ENCODE data around the gene CIP2A. TPM values are rescaled to one million over a fixed set of nuclear protein-coding genes. Genes with fewer than 3 reads are reported as not detected.
"Not testable (repeated sequence)": the region's sequence is repeated elsewhere in the genome, so short reads cannot be mapped to it uniquely, and the experiment has no call there.

CIP2A gene
- 10 to 100 TPM in 1 of 4 donors, 1 to 10 TPM in 3; 1.5 to 11.5 (median 7.2) TPM for total RNA-seq

DNA sequence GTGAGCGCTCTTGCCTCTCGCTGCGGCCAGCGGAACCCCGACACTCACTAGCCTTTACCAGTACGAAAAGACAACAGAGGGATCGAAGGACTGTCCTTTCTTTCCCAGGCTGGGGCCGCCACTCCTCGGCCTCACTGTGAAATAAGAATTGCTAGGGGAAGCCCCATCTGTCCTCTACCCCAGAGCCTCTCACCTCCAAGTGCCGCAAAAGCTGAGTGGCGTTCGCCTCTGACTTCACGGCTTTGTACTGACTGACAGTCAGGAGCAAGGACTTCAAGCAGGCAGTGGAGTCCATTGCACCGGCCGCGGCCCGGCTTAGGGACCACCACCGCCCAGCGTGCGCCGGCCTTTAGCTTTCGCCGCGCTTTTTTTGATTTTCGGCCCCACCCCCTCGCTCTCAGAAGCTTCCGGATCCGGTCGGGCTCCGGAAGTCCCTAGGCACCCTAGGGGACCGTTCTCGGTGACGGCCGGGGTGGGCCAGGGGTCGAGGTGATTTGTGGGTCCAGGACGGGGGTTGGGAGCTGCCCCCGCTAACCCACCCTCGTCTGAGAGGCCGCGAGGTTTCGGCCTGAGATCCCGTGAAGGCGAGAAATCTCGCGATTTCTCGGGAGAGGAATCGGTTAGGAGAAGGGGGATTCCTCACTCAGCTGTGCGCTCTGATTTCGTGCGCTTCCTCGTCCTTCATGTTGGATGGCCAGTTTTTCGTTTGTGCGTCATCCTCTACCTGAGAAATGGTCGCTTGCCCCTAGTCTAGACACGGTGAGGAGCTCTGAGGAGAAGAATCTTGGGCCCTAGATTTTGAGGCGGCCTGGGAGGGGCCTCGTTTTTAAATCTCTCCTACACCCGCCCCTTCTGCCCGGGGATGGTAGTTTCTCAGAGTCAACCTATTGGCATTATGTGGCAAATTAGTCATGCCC is at the start of gene CIP2A, which contains the start of gene DZIP3:
Gene CIP2A, minus strand, starts transcription at position 358 of the 917 bp plus-strand sequence. Its CDS starts 63 bp downstream, at position 295.
Gene DZIP3, plus strand, starts transcription at position 642 of the 917 bp plus-strand sequence. CDS start 15,685 bp downstream, outside the sequence.
- Histone ChIP-seq H3K27ac (peak within 1 kb of the TSS; percentile 93 to 96 (median 95)), H3K9me3 (no peaks in the 10 kb centered on the region), H3K4me3 (peak within 1 kb of the TSS; percentile 48 to 90 (median 76)), H3K4me1 (peaks cover 0 to 28% (median 7%) of the 10 kb centered on the region in 3 donors), H3K36me3 (no peaks in the 10 kb centered on the region), H3K27me3 (no peaks in the 10 kb centered on the region)
- peak; percentile 31 for DNase-seq
- TF ChIP-seq, protein P1, sequence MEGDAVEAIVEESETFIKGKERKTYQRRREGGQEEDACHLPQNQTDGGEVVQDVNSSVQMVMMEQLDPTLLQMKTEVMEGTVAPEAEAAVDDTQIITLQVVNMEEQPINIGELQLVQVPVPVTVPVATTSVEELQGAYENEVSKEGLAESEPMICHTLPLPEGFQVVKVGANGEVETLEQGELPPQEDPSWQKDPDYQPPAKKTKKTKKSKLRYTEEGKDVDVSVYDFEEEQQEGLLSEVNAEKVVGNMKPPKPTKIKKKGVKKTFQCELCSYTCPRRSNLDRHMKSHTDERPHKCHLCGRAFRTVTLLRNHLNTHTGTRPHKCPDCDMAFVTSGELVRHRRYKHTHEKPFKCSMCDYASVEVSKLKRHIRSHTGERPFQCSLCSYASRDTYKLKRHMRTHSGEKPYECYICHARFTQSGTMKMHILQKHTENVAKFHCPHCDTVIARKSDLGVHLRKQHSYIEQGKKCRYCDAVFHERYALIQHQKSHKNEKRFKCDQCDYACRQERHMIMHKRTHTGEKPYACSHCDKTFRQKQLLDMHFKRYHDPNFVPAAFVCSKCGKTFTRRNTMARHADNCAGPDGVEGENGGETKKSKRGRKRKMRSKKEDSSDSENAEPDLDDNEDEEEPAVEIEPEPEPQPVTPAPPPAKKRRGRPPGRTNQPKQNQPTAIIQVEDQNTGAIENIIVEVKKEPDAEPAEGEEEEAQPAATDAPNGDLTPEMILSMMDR (IDR thresholded peaks at IDR 0.05), result peak in 2 of 6 experiments; percentile 11 to 16
- TF ChIP-seq POLR2A (IDR thresholded peaks at IDR 0.05), result peak in 3 of 4 donors; percentile 44 to 67 (median 61)
- 0 to 1% methylated on average over 20 to 33 of the region's 59 CpGs for WGBS, 2 donors
- intact Hi-C loops (cut with DNase I), result no loop called here

DNA sequence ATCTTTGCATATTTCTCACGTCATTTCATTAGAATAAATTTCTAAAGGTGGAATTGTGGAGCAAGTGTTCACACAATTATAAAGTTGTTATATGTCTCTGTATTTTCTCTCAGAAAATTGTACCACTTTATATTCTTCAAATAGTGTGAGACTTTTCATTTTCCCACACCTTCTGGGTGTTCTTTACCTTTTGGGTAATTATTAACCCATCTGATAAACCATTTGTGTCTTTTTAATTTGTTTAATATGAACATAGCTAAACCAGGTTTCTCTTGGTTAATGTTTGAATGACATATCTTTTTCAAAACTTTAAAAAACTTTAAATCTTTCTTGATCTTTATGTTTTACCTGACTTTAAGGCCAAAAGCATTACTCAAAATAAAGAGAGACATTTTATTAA is 40.7 kb upstream of the CIP2A start:
- 91 to 100% methylated on average over 1 of the region's 1 CpG for WGBS, 2 donors
- intact Hi-C loops (cut with DNase I), result no loop called here

DNA sequence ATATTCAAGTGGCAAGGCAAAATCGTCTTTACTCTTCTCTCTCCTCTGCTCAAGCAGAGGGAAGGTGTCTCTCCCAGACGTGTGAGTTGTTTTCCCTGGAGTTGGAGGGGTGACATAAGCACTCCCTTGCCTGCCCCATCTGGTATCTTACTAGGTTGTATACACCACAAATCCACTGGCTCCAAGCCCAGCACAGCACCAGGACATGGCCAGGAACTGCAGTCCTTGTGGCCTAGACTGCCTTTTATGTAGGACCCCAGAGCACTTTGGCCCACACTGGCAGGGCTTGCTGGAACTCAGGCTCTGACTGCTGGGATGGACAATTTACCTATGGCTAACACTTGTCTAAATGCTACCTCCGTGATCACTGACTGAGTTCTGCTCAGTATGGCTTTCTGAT is 34.3 kb upstream of the CIP2A start:
- Histone ChIP-seq H3K27me3 (no peaks in the 10 kb centered on the region), H3K27ac (no peak overlapping the region), H3K4me1 (no peaks in the 10 kb centered on the region), H3K4me3 (no peak overlapping the region), H3K36me3 (peaks cover 0 to 10% (median 0%) of the 10 kb centered on the region in 3 donors), H3K9me3 (no peaks in the 10 kb centered on the region)
- 59 to 88% methylated on average over 3 of the region's 3 CpGs for WGBS, 2 donors
- TF ChIP-seq, protein P1 (IDR thresholded peaks at IDR 0.05), result no peak
- TF ChIP-seq POLR2A (IDR thresholded peaks at IDR 0.05), result no peak
- DNase-seq, result no peak
- intact Hi-C loops (cut with DNase I), result no loop called here

More for the DNA sequence above, 40.7 kb upstream of the CIP2A start:
- Histone ChIP-seq H3K4me3 (no peak overlapping the region), H3K36me3 (peaks cover 0 to 3% (median 0%) of the 10 kb centered on the region in 3 donors), H3K9me3 (no peaks in the 10 kb centered on the region), H3K27me3 (no peaks in the 10 kb centered on the region), H3K4me1 (no peaks in the 10 kb centered on the region), H3K27ac (no peak overlapping the region)
- TF ChIP-seq, protein P1 (IDR thresholded peaks at IDR 0.05), result no peak
- TF ChIP-seq POLR2A (IDR thresholded peaks at IDR 0.05), result no peak
- no peak for DNase-seq

DNA sequence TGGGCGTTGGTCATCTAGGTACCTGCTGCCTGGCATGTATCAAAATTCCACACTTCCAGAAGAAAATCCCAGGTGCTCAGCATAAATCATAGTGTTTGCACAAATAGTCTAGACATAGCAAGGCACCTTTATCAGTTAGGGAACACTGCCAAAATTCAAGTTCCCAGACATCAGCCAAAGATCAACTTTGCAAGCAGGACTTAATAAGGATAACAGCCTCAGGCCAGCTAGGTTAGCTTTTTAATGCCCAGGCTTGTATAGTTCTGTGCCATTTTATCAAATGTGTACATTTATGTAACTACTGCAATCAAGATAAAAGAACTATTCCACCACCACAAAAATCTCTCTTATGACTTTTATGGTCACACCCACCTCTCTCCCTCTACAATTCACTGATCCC is 31.0 kb upstream of the CIP2A start:
- H3K36me3 ChIP-seq, result peaks cover 0 to 10% (median 0%) of the 10 kb centered on the region in 3 donors
- no peak overlapping the region for H3K27ac ChIP-seq
- no peak for DNase-seq
- H3K4me3 ChIP-seq, result no peak overlapping the region
- intact Hi-C loops (cut with DNase I), result no loop called here
- H3K4me1 ChIP-seq, result no peaks in the 10 kb centered on the region
- TF ChIP-seq, protein P1 (IDR thresholded peaks at IDR 0.05), result no peak
- TF ChIP-seq POLR2A (IDR thresholded peaks at IDR 0.05), result no peak
- H3K27me3 ChIP-seq, result no peaks in the 10 kb centered on the region
- WGBS, 2 donors, result 58 to 88% methylated on average over 1 of the region's 1 CpG
- no peaks in the 10 kb centered on the region for H3K9me3 ChIP-seq

DNA sequence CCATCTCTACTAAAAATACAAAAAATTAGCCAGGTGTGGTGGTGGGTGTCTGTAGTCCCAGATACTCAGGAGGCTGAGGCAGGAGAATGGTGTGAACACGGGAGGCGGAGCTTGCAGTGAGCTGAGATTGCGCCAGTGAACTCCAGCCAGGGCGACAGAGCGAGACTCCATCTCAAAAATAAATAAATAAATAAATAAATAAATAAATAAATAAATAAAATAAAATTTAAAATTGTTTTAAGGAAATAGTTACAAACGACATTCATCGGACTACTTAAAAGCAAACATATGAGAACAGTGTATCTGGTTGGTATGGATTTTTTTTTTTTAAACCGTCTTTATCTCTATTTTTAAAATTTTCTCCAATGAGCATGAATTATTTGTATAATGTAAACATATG is 26.9 kb upstream of the CIP2A start:
- H3K36me3 ChIP-seq, result peaks cover 0 to 20% (median 0%) of the 10 kb centered on the region in 3 donors
- H3K27ac ChIP-seq; H3K4me1 ChIP-seq; H3K27me3 ChIP-seq; H3K9me3 ChIP-seq; intact Hi-C loops (cut with DNase I); H3K4me3 ChIP-seq; DNase-seq: not testable (repeated sequence)
- WGBS, 2 donors, result 96% methylated on average over 8 of the region's 8 CpGs

Measured in esophagus squamous epithelium (tissue), 5 donors.